Measurements from ENCODE around the gene PLEKHH3. TPM values are rescaled to one million over a fixed set of nuclear protein-coding genes. Genes with fewer than 3 reads are reported as not detected.
A peak's percentile ranks its signal among the peaks of the same experiment; 100 is the strongest.
"Not testable (repeated sequence)": the region's sequence is repeated elsewhere in the genome, so short reads cannot be mapped to it uniquely, and the experiment has no call there.

Gene PLEKHH3
- total RNA-seq, 1 donor from 2014 or later: 0.77 TPM

DNA sequence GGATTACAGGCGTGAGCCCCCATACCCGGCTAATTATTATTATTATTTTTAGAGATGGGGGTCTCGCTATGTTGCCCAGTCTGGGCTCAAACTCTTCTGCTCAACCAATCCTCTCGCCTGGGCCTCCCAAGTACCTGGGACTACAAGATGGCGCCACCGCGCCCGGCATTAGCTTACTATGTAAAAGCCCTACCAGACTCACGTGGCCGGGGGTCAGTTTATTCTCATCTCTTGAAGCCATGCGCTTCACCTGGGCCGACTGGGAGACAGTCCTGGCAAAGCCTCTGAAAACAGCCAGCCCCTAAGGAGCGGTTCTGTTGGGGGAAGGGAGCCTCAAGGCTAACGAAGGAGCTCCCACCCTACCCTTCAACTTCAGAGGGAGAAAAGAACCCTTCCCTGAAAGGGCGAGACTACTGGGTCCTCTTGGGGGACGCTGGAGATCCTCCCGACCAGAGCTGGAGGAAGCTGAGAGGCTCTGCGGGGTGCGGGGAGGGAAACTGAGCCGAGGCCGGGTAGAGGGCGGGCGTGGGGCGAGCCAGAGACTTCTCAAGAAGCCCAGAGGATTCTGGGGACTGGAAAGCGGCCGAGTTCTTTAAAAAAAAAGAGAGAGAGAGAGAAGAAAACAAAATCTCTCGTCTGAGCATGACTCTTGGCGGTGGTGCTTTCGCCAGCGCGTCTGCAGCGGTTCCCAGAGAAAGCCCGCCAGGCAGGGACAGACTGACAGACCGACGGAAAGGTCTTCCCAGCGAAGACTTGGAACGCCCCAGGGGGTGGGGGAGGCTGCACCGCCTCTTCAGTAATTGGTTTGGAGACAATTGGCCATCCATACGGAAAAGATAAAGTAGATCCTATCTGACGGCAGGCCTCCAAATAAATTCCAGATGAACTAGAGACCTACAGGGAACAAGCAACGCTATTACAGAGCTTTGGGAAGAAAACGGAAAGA, 23.3 kb downstream of the PLEKHH3 start:
- H3K4me1 Mint-ChIP-seq: peaks cover 16% of the 10 kb centered on the region
- peak overlapping the region; percentile 19 for H3K4me3 Mint-ChIP-seq
- H3K27me3 Mint-ChIP-seq: peaks cover 14% of the 10 kb centered on the region

DNA sequence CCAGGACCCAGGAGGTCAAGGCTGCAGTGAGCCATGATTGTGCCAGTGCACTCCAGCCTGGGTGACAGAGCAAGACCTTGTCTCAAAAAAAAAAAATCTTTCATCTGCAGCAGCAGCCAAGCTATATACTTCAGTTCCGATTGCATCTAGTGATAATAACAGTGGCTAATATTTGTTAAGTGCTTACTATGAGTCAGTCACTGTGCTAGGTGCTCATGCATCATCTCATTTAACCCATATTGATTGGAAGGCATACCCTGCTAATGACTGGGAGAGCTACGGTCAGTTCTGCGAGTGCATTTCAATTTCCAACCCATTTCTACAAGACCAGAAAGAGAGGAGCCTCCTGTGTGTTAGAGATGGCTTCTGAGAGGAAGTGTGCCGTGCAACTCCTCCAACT, 25.4 kb downstream of the PLEKHH3 start:
- Mint-ChIP-seq H3K4me1 (peaks cover 12% of the 10 kb centered on the region), H3K4me3 (no peak overlapping the region), H3K36me3 (ENCODE audit: low read depth) (no peaks in the 10 kb centered on the region), H3K27me3 (peaks cover 18% of the 10 kb centered on the region), H3K27ac (no peak overlapping the region), H3K9me3 (no peaks in the 10 kb centered on the region)
- intact Hi-C loops (cut with micrococcal nuclease): no loop called here
- DNase-seq: no peak

More for the DNA sequence above, 23.3 kb downstream of the PLEKHH3 start:
- no peaks in the 10 kb centered on the region for H3K36me3 Mint-ChIP-seq (ENCODE audit: low read depth)
- intact Hi-C loops (cut with micrococcal nuclease): no loop called here
- DNase-seq: no peak
- no peak overlapping the region for H3K27ac Mint-ChIP-seq
- peaks cover 7% of the 10 kb centered on the region for H3K9me3 Mint-ChIP-seq

DNA sequence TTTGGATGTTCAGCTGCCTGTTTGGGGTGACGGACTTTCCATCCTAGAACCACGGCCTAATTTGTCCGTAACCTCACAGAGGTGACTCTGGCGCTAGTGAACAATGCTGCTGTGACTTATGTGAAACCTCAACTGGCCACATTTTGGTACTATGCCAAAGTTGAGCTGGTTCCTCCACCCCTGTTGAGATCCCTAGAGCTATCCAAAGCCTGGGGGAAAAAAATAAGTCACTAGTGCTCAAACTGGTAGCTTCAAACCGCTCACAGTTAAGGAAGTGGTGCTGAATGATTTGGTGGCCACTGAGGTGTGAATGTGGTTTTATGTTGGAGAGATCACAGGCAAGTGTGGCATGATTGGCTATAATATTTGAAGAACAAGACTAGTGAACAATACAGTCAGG, 29.0 kb downstream of the PLEKHH3 start:
- Mint-ChIP-seq H3K27me3 (peaks cover 10% of the 10 kb centered on the region), H3K27ac (no peak overlapping the region), H3K36me3 (ENCODE audit: low read depth) (no peaks in the 10 kb centered on the region), H3K9me3 (no peaks in the 10 kb centered on the region), H3K4me1 (no peaks in the 10 kb centered on the region), H3K4me3 (no peak overlapping the region)
- intact Hi-C loops (cut with micrococcal nuclease): no loop called here
- DNase-seq: no peak

DNA sequence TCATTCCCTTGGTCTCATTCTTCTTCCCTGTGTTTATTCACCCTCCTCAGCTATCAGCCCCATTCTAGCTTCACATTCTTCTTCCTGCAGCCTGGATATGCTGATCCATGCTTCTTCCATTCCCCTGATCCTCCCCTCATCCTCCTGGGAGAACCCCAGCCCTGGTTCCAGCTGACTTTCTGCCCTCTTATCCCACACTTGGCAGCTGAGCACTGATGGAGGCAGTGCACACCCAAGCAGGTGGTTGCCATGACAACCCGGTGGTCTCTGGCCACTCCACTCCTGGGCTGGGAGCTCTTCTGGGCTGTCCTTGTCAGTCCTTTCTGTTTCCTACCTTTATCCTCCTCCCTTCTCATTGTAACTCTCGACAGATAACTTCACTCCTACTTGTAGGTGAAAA, 34.5 kb downstream of the PLEKHH3 start:
- H3K4me1 Mint-ChIP-seq: no peaks in the 10 kb centered on the region
- no peak overlapping the region for H3K27ac Mint-ChIP-seq
- no peak for DNase-seq
- H3K27me3 Mint-ChIP-seq: peaks cover 18% of the 10 kb centered on the region
- H3K9me3 Mint-ChIP-seq: no peaks in the 10 kb centered on the region
- no peaks in the 10 kb centered on the region for H3K36me3 Mint-ChIP-seq (ENCODE audit: low read depth)
- H3K4me3 Mint-ChIP-seq: no peak overlapping the region
- intact Hi-C loops (cut with micrococcal nuclease): no loop called here

DNA sequence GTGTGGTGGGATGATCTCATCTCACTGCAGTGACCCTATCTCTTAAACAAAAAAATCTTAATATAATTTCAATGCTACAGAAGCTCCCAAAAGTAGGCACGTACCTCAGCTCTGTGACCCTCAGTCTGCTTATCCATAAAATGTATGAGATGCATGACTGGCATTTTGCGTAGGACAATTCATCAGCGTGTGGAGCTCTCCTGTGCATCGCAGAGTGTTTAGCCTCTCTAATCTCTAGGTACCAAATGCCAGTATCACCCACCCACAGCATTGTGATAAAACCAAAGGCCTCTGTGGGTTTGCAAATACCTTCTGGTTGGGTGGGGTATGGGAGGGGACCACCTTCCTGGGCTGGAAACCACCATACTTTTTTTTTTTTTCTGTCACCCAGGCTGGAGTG, 36.7 kb downstream of the PLEKHH3 start:
- no peak overlapping the region for H3K4me3 Mint-ChIP-seq
- no peaks in the 10 kb centered on the region for H3K9me3 Mint-ChIP-seq
- no peak overlapping the region for H3K27ac Mint-ChIP-seq
- H3K36me3 Mint-ChIP-seq (ENCODE audit: low read depth): no peaks in the 10 kb centered on the region
- H3K4me1 Mint-ChIP-seq: no peaks in the 10 kb centered on the region
- intact Hi-C loops (cut with micrococcal nuclease): no loop called here
- peaks cover 14% of the 10 kb centered on the region for H3K27me3 Mint-ChIP-seq
- DNase-seq: no peak

DNA sequence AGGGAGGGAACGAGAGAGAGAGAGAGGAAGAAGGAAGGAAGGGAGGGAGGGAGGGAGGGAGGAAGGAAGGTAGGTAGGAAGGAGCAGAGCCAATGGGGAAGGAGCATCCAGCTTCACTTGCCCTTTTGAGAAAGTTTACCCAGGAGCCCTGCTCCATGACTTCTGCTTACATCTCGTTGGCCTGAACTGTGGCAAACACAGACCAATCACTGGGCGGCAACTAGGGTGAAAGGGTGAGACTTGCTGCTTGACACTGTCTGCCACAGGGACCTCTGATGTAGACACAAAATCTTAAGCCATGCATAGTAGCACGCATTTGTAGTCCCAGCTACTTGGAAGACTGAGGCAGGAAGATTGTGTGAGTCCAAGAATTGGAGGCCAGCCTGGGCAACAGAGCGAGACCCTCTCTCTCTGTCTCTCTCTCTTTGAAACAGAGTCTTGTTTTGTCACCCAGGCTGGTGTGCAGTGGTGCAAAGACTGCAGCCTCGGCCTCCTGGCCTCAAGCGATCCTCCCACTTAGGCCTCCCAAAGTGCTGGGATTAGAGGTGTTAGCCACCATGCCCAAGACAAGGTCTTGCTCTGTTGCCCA, 37.2 kb downstream of the PLEKHH3 start:
- intact Hi-C loops (cut with micrococcal nuclease): no loop called here
- Mint-ChIP-seq H3K27ac (no peak overlapping the region), H3K9me3 (no peaks in the 10 kb centered on the region), H3K27me3 (peaks cover 14% of the 10 kb centered on the region), H3K4me1 (no peaks in the 10 kb centered on the region), H3K4me3 (no peak overlapping the region), H3K36me3 (ENCODE audit: low read depth) (no peaks in the 10 kb centered on the region)
- DNase-seq: no peak

DNA sequence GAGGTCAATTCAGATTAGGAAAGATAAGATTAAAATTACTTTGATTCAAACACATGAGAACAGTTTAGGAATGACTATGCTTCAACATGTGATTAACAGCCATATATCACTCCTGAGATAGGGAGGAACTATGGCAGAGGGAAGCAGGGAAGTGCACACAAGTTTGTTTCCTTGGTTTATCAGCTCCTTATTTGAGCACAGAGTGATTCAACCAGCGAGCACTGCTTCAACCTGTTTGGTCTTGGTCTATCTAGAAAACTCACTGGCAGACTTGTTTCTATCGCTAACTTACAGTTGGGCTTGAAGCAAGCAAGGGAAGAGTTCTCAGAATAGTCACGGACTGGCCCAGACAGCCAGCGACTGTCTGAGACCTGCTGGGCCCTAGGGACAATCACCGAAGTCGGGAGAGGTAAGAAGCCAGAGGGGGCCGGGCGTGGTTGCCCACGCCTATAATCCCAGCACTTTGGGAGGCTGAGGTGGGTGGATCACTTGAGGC, 43.8 kb downstream of the PLEKHH3 start:
- Mint-ChIP-seq H3K4me3 (no peak overlapping the region), H3K9me3 (no peaks in the 10 kb centered on the region), H3K36me3 (ENCODE audit: low read depth) (no peaks in the 10 kb centered on the region), H3K27me3 (peaks cover 1% of the 10 kb centered on the region), H3K27ac (no peak overlapping the region), H3K4me1 (no peaks in the 10 kb centered on the region)
- intact Hi-C loops (cut with micrococcal nuclease): no loop called here
- DNase-seq: no peak

DNA sequence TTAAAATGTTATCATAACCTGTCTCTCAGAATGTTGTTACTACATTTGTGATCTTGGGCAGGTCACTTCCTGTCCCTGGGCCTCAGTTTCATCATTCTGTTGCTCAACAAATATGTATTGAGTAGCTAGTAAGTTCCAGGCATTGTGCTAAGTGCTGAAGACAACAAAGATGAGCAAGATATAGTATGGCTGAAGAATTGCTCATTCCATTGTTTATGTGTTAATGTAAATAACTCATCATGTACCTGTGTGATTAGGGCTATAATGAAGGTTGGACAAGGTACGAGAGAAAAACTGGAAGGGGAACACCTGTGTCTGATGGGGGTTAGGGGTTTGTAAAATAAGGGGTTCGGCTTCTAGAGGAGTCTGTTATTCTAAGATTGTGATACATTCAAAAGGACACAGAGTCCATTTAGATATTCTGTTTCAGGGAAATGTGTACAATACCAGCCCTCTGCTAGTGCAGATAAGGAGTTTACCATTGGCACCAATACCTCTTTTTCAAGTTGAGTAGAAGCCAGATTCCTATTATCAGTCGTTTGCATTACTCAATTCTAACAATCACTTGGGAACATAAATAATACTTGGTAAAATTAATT, 47.3 kb downstream of the PLEKHH3 start:
- Mint-ChIP-seq H3K36me3 (ENCODE audit: low read depth) (no peaks in the 10 kb centered on the region), H3K27me3 (no peaks in the 10 kb centered on the region), H3K4me3 (no peak overlapping the region), H3K4me1 (no peaks in the 10 kb centered on the region), H3K9me3 (no peaks in the 10 kb centered on the region), H3K27ac (no peak overlapping the region)
- intact Hi-C loops (cut with micrococcal nuclease): no loop called here
- no peak for DNase-seq

DNA sequence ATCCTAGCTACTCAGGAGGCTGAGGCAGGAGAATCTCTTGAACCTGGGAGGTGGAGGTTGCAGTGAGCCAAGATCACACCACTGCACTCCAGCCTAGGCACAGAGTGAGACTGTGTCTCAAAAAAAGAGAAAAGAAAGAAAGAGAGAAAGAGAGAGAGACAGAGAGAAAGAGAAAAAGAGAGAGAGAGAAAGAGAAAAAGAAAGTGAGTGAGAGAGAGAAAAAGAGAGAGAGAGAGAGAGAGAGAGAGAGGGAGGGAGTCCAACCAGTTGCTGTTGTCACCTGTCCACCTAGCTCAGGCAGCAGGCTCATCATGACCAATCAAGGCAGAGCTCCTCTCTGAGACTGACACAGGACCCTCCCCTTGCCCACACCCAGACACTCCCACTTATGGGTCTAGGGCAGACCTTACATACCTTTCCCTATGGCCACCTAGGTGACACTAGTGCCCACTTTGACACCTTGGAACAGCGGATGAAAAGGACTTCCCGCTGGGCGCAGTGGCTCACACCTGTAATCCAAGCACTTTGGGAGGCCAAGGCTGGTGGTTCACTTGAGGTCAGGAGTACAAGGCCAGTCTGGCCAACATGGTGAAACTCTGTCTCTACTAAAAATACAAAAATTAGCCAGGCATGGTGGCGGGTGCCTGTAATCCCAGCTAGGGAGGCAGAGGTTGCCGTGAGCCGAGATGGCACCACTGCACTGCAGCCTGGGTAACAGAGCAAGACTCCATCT, 49.6 kb downstream of the PLEKHH3 start:
- DNase-seq; intact Hi-C loops (cut with micrococcal nuclease); H3K36me3 Mint-ChIP-seq (ENCODE audit: low read depth); H3K4me1 Mint-ChIP-seq; H3K9me3 Mint-ChIP-seq; H3K27me3 Mint-ChIP-seq; H3K4me3 Mint-ChIP-seq: not testable (repeated sequence)
- H3K27ac Mint-ChIP-seq: peak overlapping the region; percentile 25

DNA sequence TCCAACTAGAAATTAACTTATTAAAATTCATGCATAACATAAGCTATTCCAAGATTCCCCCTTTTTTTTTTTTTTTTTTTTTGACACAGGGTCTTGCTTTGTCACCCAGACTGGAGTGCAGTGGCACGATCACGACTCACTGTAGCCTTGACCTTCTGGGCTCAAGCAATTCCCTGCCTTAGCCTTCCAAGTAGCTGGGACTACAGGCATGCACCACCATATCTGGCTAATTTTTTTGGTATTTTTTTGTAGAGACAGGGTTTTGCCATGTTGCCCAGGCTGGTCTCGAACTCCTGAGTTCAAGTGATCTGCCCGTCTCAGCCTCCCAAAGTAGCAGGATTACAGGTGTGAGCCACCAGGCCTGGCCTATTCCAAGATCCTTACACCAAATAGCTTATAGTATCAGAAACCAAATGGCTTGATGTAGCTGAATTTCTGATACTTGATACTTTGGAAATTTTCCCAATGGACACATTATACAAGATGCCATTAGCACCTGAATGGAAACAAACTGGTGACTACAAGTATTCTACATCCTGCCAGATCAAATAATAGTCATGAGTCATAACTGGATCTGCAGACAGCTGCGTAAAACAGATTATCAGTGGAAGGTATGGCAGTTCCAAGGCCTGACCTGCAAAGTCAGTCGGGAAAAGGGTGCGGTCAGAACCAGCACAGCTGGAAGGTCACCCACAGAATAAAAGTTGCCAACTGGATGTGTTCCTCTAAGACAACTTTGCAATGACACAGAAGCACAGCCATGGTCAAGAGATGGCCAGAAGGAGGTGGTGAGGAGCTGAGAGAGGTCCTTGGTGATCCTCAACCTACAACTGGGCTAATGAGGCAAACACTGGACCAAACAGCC, 52.8 kb downstream of the PLEKHH3 start:
- Mint-ChIP-seq H3K9me3 (no peaks in the 10 kb centered on the region), H3K4me3 (no peak overlapping the region), H3K36me3 (ENCODE audit: low read depth) (no peaks in the 10 kb centered on the region), H3K27me3 (no peaks in the 10 kb centered on the region), H3K4me1 (peaks cover 1% of the 10 kb centered on the region), H3K27ac (no peak overlapping the region)
- intact Hi-C loops (cut with micrococcal nuclease): no loop called here
- no peak for DNase-seq

DNA sequence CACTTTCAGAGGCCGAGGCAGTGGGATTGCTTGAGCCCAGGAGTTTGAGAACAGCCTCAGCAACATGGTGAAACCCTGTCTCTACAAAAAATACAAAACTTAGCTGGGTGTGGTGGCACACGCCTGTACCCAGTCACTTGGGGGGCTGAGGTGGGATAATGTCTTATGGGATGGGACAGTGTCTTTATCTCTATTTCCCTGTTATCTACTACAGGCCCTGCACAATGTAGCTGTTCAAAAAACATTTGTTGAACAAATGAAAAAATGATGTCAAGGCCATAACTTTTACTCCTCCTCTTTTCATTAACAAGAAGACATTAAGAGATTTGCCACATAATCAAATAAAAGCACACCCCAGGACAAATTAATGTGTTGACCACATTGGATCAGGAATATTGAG, 53.5 kb downstream of the PLEKHH3 start:
- no peak for DNase-seq
- no peak overlapping the region for H3K27ac Mint-ChIP-seq
- no peaks in the 10 kb centered on the region for H3K36me3 Mint-ChIP-seq (ENCODE audit: low read depth)
- intact Hi-C loops (cut with micrococcal nuclease): no loop called here
- H3K4me3 Mint-ChIP-seq: no peak overlapping the region
- H3K9me3 Mint-ChIP-seq: no peaks in the 10 kb centered on the region
- H3K4me1 Mint-ChIP-seq: peaks cover 8% of the 10 kb centered on the region
- no peaks in the 10 kb centered on the region for H3K27me3 Mint-ChIP-seq

DNA sequence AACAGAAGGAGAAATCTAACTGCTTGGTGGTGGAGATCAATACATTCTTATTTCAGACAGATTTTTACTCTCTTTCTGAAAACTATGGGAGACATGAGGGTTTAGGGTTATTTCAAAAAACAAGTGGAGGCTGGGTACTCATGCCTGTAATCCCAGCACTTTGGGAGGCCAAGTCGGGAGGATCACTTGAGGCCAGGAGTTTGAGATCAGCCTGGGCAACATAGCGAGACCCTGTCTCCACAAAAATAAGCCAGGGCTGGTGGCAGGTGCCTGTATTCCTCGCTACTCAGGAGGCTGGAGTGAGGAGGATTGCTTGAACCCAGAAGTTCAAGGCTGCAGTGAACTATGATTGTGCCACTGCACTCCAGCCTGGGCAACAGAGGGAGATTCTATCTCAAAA, 54.8 kb downstream of the PLEKHH3 start:
- H3K27me3 Mint-ChIP-seq; intact Hi-C loops (cut with micrococcal nuclease); H3K9me3 Mint-ChIP-seq; H3K27ac Mint-ChIP-seq; DNase-seq; H3K4me3 Mint-ChIP-seq; H3K36me3 Mint-ChIP-seq (ENCODE audit: low read depth): not testable (repeated sequence)
- peaks cover 10% of the 10 kb centered on the region for H3K4me1 Mint-ChIP-seq

Data from activated CD4-positive, alpha-beta T cell treated with anti-CD3 and anti-CD28 coated beads, Interleukin-2, amount 10 ng/mL, durations not matched to agents 24 days and 14 days (primary cell).